H1 (cell line): ENCODE results near the gene PROSER2. TPM values are rescaled to one million over a fixed set of nuclear protein-coding genes. Genes with fewer than 3 reads are reported as not detected.

Source experiments
- TCF12 ChIP-seq: IDR thresholded peaks from 2 replicates; pipeline ENCODE4 v1.6.1; 2011; ENCODE audit warnings: low read depth, mild to moderate bottlenecking, low read length
- polyA plus RNA-seq, 7 experiments: library from polyadenylated mRNA; depleted of rRNA in 3 of 7; stranded (reverse) in 5 of 7; unstranded in 2 of 7; fragments of >200 nt in 5 of 7; fragments of 200-250 nt in 2 of 7; gene quantifications; 1 replicate in 5 of 7; 2 replicates in 1 of 7; 4 replicates in 1 of 7; pipeline versions ENCODE4 v1.2.1 to v1.2.3, GENCODE V29; 2011 to 2013; ENCODE audit warnings: missing spikeins in 2 of 7, mixed read lengths in 2 of 7
- total RNA-seq: library from RNA; stranded (reverse); fragmentation: NEBNext Ultra II Directional; extraction: Animal tissue kit (Norgen Biotek cat#: 25700); gene quantifications from 2 replicates; pipeline ENCODE4 v1.2.1, GENCODE V29; 2021

PROSER2 gene
- total and polyA plus RNA-seq, 2 of the 8 experiments (the other 6 are each of a cell fraction or from before 2014, with no cell fraction given): 3.9 to 13.7 TPM

- TF ChIP-seq TCF12: no peak
Measured at GRCh38 chr10:11876324-11876723, 53.2 kb downstream of the PROSER2 start (continued).
